Measurements from ENCODE around the gene SPAG16.
"Not testable (repeated sequence)": the region's sequence is repeated elsewhere in the genome, so short reads cannot be mapped to it uniquely, and the experiment has no call there.

Gene SPAG16

DNA sequence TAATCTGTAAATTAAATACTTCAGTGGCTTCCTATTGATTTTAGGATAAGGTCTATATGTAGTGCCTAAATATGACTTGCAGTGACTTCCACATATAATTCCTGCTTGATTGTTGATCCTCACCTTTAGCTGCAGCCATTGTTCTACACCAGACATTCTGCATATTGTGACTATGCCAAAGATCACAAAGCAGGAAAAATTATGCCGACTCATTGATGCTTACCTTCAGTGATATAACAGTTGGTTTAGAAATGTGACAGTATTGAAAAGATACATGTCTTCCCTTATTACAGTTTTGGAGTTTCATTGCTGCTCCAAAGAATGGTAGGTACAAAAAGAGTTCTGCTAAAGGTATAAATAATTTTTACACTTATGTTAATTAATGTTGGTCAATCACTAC, 12.3 kb upstream of the SPAG16 start:
- DNase-seq (ENCODE audit: low read depth in 2 of 2): no peak

DNA sequence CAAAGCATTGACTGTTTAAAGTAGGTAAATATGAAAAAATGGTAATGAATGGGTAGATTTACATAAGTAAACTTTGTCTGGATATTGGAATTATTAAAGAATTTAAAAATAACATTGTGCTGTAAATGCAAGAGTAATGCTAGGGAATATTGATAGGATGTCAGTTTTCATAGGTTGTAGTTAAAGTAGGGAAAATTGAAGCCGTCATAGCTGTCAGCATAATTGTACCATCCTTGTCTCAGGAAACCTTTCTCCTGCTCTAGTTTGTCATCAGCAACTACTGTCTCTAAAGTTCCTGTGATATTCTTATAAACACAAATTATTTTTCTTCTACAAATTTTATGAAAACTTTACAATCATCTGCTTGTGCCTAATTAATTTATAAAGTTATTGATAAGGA, 10.1 kb upstream of the SPAG16 start:
- DNase-seq (ENCODE audit: low read depth in 2 of 2): no peak

DNA sequence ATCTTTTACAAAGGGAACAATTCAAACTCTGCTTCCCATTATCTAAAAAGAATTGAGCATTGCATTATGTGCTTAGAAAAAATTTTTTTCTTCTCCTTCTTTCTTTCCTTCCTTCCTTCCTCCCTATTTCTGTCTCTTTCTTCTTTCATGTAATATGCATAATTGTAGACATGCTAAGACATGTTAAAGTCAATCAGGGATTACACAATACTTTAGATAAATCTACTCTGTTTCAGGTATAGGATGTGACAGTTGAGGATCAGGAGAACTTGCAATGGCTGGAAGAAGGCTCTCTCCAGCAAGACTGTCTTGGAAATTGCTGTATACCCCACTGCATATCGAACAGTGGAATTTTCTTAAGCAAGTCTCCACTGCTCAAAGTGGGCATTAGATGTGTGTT, 9.0 kb upstream of the SPAG16 start:
- DNase-seq (ENCODE audit: low read depth in 2 of 2): no peak

DNA sequence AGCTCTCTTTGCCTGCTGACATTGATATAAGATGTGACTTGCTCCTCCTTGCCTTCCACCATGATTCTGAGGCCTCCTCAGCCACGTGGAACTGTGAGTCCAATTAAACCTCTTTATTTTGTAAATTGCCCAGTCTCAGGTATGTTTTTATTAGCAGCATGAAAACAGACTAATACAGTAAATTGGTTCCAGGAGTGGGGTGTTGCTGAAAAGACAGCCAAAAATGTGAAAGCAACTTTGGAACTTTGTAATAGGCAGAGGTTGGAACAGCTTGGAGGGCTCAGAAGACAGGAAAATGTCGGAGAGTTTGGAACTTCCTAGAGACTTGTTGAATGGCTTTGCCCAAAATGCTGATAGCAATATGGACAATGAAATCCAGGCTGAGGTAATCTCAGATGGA, 7.1 kb upstream of the SPAG16 start:
- not testable (repeated sequence) for DNase-seq (ENCODE audit: low read depth in 2 of 2)

DNA sequence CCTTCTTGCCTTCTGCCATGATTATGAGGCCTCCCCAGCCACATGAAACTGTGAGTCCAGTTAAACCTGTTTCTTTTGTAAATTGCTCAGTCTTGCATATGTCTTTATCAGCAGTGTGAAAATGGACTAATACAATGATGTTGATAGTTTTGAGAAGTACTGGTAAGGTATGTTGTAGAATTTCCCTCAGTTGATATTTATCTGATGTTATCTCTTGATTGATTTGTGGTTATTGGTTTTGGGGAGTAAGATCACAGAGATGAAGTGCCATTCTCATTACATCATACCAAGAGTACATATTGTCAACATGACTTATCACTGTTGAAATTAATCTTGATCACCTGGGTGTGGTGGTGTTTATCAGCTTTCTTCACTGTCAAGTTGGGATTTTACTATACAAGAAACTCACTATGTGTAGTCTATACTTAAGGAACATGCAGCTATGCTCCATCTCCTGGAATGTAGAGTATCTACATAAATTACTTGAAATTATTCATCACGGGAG, 5.1 kb upstream of the SPAG16 start:
- no peak for DNase-seq (ENCODE audit: low read depth in 2 of 2)

DNA sequence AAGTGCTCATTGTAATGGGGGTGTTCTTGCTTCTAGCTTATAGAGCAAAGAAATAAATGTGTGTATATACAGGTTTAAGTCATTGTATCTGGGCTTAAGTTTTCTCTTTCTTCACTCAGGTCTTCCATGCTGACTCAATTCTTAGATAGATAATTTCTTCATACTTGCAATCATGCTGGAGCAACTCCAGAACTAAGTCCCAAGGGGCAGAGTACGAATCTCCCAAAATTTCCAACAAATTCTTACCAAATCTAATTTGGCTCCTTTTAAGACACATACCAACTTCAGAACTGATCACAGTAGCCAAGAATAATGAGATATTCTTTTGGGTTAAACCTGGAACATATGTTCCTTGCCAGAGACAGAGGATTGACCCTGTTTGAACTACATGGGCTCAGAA, 4.3 kb upstream of the SPAG16 start:
- DNase-seq (ENCODE audit: low read depth in 2 of 2): no peak

DNA sequence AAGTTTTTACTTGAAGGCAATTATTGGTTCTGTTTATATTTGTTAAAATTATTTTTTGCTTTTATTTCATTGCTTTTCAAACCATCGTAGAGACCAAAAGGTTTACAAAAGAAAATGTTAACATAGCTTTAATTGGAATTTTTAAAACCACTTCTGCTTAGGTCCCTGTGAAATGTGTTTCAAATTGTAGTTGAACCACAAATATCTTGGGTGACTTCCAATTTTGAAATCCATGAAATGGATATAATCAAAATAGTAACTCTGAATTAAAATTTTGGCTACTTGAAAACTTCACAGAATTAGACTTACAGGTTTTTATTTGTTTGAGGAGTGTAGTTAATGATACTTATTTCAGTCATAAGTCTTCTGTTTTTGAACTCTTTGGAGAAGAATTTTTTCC, 3.1 kb upstream of the SPAG16 start:
- no peak for DNase-seq (ENCODE audit: low read depth in 2 of 2)

DNA sequence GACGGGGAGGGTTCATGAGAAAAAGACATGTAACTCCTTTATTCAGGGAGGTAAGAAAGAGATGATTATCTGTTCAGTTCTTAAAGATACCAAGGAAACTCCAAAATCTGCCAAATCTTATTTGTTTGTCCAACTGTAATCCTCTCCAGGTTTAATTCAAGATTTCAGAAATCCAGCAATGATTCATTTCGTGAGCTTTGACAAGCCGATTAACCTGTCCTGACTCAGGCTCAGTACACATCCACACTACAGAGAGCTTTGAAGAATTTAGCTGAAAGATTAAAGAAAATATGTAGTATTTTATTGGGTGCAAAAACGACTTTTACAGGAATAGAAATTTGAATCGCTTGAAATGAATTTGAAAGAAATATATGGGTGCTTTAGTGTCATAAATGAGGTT, 1.1 kb downstream of the SPAG16 start:
- DNase-seq (ENCODE audit: low read depth in 2 of 2): no peak

DNA sequence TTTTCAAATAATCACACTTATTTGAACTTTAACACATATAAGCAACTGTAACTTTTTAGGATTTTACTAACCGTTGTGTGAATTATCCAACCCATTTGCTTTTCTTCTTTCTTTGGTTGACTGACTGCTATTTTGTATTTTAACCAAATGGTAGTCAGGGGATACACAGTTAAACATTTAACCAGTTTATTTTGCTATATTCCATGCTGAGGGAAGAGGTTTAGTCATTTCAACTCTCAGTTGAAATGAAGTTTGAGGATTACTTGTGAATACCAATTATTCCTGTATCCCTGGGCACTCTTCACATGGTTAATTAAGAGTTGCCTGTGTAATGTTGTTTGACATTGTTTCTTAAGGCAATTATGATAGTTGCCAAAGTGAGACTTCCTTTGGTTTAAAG, 1.9 kb downstream of the SPAG16 start:
- DNase-seq (ENCODE audit: low read depth in 2 of 2): no peak

DNA sequence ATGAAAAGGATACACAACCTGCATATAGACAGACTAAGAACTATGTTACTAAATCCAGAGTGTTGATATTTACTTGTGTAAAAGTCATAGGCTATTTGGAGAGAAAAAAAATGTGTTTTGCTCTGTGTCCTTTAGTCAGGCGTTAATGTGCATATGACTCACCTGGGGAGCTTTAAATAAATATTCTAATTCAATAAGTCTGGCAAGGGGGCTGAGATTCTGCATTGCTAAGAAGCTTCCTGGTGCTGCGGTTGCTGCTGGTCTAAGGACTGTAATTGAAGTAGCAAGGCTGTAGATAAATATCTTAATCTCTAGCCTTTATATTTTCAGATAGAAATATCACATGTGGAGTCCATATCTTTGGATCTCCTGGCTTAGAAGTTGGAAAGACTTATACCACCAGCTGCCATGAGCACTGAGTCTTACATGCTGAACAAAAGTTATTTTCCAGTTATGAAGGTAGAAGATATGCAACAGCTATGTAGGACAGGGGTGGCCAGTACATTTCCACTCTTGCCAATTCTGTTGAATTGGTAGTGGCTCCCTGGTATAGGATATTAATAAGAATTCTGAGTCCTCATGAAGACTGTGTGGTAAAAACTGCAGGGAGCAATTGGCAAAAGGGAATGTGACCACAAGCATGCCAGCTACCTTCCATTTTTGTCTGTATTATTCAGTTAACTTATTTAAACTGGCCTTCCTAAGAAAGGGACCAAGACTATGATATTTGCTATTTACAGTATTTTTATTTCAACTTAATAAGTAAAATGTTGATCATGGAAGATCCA, 4.8 kb downstream of the SPAG16 start:
- DNase-seq (ENCODE audit: low read depth in 2 of 2): no peak

DNA sequence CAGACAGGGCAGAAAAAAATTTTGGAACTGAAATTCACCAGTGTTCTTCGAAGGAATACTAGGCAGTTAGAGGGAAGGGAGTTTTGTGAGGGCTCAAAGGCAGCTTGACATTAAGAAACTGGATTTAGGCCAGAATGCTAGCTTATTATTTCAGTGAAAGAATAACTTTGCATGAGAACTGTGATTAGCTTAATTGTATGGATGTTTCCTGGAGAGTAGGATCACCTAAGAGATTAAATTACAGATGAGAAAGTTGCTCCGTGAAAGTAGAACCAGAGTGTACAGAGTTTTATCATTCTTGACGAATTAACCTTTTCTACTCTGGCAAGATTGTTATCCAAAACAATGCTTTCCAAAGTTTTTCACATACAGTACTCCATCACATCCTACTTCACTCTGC, 6.2 kb downstream of the SPAG16 start:
- DNase-seq (ENCODE audit: low read depth in 2 of 2): no peak

DNA sequence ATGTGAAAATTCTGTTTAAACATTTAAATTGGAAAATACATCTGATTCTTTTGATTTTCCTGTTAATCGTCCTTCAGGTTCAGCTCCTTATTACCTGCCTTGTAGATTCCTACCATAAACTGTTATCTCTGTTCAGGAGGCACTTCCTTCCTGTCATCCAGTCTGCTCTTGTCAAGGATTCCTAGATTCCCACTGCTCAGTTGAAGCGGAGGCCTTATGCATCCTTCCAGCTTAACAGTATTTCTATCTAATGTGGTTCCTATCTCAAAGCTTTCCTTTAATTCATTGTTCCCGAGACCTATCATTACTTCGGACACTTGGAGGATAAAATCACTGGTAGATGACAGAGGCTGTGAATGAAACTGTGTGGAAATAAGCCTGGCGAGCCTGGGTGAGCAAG, 12.0 kb downstream of the SPAG16 start:
- no peak for DNase-seq (ENCODE audit: low read depth in 2 of 2)

DNA sequence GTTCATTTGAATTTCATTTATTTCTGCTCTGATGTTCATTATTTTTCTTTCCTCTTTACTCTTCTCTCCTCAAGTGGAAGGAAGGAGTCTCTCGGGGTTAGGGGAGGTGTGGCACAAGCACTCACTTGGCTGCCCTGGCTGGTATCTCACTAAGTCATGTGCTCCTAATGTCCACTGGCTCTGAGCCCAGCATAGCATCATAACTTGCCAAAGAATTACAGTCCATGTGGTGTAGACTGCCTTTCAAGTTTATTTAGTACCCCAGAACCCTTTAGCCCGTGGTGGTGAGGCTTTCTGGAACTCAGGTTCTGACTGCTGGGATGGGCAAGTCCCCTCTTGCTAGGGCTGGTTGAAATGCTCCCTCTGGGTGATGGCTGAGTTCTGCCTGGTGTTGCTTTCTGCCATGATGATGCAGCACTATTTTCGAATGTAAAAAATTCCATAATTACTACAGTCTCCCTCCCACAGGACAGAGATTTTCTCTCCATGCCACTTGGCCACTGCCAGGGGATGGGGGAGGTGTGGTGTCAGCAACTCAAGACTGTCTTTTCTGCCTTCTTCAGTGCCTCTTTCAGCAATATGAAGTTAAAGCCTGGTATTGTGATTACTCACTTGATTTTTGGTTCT, 22.2 kb downstream of the SPAG16 start:
- DNase-seq (ENCODE audit: low read depth in 2 of 2): no peak

DNA sequence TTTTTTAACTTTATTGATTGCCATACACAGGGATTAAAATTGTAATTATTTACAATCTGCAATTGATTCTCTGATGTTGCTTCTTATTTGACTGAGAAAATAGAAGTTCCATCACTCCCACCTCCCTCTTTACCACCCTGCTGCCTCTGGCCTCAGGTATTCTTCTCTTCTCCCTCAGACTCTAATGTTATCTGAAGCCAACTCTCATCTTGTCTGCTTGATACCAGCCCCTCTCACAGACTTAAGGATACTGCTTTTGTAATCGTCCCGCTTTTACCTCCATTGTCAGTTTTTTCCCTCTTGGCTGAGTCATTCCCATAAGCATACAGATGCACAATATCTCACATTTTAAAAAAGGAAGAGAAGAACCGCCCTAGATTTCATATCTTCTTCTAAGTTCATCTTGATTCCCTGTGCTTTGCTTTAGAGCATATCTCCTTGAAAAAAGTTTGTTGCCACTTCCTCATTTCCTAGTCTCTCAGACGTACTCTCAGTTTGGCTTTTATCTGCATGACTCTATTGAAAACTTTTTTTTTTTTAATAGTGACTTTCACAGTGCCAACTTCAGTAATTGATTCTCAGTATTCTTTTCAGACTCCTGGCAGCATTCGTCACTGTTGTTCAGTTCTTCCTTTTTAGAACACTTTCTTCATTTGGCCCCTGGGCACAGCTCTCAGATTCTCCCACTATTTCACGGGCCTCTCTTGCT, 31.1 kb downstream of the SPAG16 start:
- no peak for DNase-seq (ENCODE audit: low read depth in 2 of 2)

DNA sequence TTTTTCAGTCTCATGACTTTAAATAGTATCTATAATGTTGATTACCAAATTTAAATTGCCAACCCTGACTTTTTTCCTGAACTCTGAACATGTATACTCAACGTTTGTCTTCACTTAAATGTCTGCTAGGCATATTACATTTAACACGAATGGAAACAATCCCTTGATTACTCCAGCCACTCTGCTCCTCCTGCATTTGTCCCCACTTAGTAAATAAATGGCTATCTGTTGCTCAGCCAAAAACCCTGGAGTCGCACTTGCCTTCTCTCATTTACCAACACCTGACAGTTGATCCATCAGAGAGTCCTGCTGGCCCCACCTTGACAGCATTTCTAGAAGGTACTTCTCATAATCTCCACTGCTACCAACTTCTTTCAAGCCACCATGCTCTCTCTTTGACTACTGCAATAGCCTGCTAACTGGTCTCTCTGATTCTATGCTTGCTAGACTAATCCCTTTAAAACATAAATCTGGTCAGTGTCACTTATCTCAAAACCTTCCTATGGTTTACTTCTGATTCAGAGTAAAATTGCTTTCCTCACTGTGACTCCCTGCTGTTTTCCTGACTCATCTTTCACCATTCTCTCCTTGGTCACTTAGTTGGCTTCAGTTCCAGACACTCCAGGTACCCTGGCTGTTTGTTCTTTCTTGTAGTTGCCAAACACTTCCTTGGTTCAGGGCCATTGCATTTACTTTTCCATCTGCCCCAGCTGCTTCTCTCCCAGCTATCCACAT, 31.9 kb downstream of the SPAG16 start:
- no peak for DNase-seq (ENCODE audit: low read depth in 2 of 2)

DNA sequence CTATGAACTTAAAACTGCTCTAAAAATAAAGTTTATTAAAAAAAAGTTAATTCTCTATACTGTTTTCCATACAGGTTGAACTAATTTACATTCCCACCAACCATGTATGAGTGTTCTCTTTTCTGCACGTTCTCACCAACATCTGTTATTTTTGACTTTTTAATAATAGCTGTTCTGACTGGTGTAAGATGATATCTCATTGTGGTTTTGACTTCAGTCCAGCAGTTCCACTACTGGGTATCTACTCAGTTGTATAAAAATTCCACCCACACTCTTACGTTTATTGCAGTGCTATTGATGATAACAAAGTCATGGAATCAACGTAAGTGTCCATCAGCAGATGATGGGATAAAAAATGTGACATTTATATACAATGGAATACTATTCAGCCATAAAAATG, 33.7 kb downstream of the SPAG16 start:
- no peak for DNase-seq (ENCODE audit: low read depth in 2 of 2)

DNA sequence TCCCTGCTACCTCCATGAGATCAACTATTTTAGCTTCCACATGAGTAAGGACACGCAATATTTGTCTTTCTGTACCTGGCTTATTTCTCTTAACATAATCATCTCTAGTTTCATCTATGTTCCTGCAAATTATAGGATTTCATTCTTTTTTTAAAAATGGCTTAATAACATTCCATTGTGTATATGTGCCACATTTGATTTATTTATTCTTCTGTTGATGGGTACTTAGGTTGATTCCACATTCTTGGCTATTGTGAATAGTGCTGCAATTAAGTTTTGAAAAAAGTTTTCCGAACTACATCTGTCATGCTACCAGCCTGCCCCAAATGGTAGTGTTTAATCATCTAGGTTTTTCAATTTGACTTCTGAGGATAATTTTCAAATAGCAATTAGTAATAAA, 36.3 kb downstream of the SPAG16 start:
- DNase-seq (ENCODE audit: low read depth in 2 of 2): no peak

DNA sequence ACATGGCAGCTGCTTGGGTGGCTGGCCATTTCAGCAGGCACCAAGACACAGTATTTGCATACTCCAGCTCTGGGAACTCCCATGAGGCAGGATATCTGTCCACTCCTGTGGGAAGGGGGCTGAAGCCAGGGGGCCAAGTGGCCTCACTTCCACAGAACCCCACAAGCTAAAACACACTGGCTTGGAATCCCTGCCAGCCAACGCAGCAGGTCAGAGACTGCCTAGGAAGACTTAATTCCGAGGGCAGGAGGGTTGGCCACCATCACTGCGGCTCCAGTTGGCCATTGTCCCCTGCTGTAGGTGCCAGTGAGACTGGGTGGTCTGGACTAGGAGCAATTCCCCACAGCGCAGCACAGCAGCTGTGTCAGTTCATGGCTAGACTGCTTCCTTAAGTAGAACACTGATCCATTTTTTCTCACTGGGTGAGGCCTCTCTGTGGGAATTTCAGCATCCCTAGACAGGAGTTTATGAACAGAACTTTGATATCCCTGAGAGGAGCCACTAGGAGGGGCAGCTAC, 52.0 kb downstream of the SPAG16 start:
- DNase-seq (ENCODE audit: low read depth in 2 of 2): no peak

DNA sequence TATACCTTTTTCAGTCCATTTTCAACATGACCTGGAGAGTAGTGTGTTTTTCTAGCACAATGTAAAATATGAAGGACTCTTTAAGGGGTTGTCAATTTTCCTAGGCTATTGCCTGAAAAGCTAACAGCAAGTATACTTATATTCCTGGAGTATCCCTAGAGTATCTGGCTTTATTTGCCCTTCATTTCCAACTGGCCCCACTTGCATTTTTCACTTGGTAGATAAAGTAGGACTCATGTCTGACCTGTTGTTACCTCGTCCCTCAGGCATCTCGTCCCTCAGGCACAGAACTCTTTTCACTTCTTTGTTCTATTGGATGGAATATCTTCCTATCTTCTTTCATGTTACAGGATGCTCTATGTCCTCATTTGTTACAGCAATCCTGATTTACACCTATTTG, 69.2 kb downstream of the SPAG16 start:
- no peak for DNase-seq (ENCODE audit: low read depth in 2 of 2)

DNA sequence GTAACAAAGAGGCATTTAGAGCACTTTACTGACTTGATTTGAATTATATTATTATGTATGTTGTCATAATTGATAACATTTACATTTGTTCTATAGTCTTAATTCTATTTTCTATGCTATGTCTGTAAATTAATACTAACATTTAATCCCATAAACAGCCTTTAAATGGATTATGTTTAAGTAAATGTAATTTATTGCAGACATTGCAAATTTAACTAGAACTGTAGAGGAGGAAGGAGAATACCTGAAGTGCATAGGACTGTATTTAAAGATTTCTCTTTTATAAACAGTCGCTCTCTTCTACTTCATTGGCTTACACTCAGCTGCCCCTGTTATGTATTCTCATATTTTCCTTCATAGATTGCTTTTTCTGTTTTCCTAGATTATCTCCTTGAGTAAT, 92.4 kb downstream of the SPAG16 start:
- DNase-seq (ENCODE audit: low read depth in 2 of 2): no peak

DNA sequence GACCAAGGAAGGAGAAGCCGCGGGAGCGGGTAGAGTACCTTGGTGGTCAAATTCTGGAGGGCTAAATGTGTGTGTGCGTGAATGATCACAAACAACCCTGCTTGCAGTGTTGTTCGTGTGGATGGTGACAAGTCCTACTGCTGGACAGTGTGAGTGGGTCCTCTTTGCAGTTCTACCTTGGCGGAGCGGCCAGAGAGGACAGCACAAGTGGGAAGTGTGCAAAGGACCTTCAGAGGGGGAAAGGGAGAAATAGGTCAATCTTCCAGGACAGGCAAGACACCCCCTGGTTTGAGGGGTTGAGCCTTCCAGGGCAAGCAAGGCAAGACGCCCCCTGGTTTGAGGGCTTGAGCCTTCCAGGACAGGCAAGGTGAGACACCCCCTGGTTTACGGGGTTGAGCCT, 122.8 kb downstream of the SPAG16 start:
- DNase-seq (ENCODE audit: low read depth in 2 of 2): not testable (repeated sequence)

Data from stimulated activated CD4-positive, alpha-beta T cell treated with anti-CD3 and anti-CD28 coated beads, Interleukin-15, amount 100 ng/mL, for 48 hours (primary cell).